CD4-positive, CD25-positive, alpha-beta regulatory T cell (primary cell): ENCODE measurements around the gene MLST8. TPM values are rescaled to one million over a fixed set of nuclear protein-coding genes. Genes with fewer than 3 reads are reported as not detected.

ENCODE experiments used
- ATAC-seq, 2 donors: fragments of 150-1000 bp; cut with Tn5 transposase; one replicate each; pipeline ENCODE4 v1.10.0; 2021; ENCODE audit warnings: low read depth in 2 of 2, moderate number of reproducible peaks in 2 of 2, moderate library complexity in 1 of 2
- DNase-seq, 3 donors: peaks; one replicate each; pipeline versions ENCODE4 v3.0.0 to v3.0.0-alpha.2; 2012 to 2022; ENCODE audit warnings: mixed read lengths in 1 of 3
- H3K27ac ChIP-seq: one replicate; pipeline ENCODE4 v1.7.0; 2013; ENCODE audit warnings: mild to moderate bottlenecking, low read length; ENCODE audit not compliant: insufficient read depth, poor library complexity, severe bottlenecking
- H3K27me3 ChIP-seq: one replicate; pipeline ENCODE4 v1.7.0; 2013; ENCODE audit warnings: low read length; ENCODE audit not compliant: control insufficient read depth, insufficient read depth
- H3K36me3 ChIP-seq: one replicate; pipeline ENCODE4 v1.7.0; 2013; ENCODE audit warnings: mild to moderate bottlenecking, low read length, moderate library complexity; ENCODE audit not compliant: control insufficient read depth, insufficient read depth
- H3K4me1 ChIP-seq: 2 replicates; pipeline ENCODE4 v1.7.0; 2013; ENCODE audit warnings: mild to moderate bottlenecking, low read length; ENCODE audit not compliant: insufficient read depth, control insufficient read depth, poor library complexity, severe bottlenecking
- H3K4me3 ChIP-seq: one replicate; pipeline ENCODE4 v1.7.0; 2013; ENCODE audit warnings: low read depth, mild to moderate bottlenecking, low read length, moderate library complexity
- H3K9me3 ChIP-seq, 2 experiments: 1 replicate in 1 of 2; 2 replicates in 1 of 2; pipeline ENCODE4 v1.7.0; 2013; ENCODE audit warnings: low read length in 2 of 2, mild to moderate bottlenecking in 1 of 2, moderate library complexity in 1 of 2; ENCODE audit not compliant: control insufficient read depth in 2 of 2
- H3K27ac Mint-ChIP-seq, 3 donors: one replicate each; pipeline ENCODE4 v1.8.0; 2020 to 2022; ENCODE audit warnings: mild to moderate bottlenecking in 3 of 3, mixed read lengths in 3 of 3, moderate library complexity in 2 of 3
- H3K27me3 Mint-ChIP-seq: one replicate; pipeline ENCODE4 v1.8.0; 2022; ENCODE audit warnings: mild to moderate bottlenecking, mixed read lengths
- H3K36me3 Mint-ChIP-seq: one replicate; pipeline ENCODE4 v1.8.0; 2020; ENCODE audit warnings: mixed read lengths
- H3K4me1 Mint-ChIP-seq, 4 donors: one replicate each; pipeline ENCODE4 v1.8.0; 2020 to 2022; ENCODE audit warnings: mixed read lengths in 4 of 4, mild to moderate bottlenecking in 1 of 4
- H3K4me3 Mint-ChIP-seq, 4 donors: one replicate each; pipeline ENCODE4 v1.8.0; 2020 to 2022; ENCODE audit warnings: mild to moderate bottlenecking in 4 of 4, mixed read lengths in 4 of 4, moderate library complexity in 3 of 4
- H3K9me3 Mint-ChIP-seq, 7 donors: one replicate each; pipeline ENCODE4 v1.8.0; 2020 to 2022; ENCODE audit warnings: mixed read lengths in 7 of 7, mild to moderate bottlenecking in 3 of 7, moderate library complexity in 2 of 7
- polyA plus RNA-seq, 4 donors: library from polyadenylated mRNA; unstranded; fragments of 300-500 nt; fragmentation: Illumina TruSeq; gene quantifications; one replicate each; pipeline ENCODE4 v1.2.3, GENCODE V29; 2021
- total RNA-seq: library from RNA; stranded (reverse); gene quantifications from one replicate; pipeline ENCODE4 v1.2.3, GENCODE V29; 2022

MLST8 gene
- total and polyA plus RNA-seq, 5 donors from 2014 or later = 20.9 to 31.1 (median 23.5) TPM

DNA sequence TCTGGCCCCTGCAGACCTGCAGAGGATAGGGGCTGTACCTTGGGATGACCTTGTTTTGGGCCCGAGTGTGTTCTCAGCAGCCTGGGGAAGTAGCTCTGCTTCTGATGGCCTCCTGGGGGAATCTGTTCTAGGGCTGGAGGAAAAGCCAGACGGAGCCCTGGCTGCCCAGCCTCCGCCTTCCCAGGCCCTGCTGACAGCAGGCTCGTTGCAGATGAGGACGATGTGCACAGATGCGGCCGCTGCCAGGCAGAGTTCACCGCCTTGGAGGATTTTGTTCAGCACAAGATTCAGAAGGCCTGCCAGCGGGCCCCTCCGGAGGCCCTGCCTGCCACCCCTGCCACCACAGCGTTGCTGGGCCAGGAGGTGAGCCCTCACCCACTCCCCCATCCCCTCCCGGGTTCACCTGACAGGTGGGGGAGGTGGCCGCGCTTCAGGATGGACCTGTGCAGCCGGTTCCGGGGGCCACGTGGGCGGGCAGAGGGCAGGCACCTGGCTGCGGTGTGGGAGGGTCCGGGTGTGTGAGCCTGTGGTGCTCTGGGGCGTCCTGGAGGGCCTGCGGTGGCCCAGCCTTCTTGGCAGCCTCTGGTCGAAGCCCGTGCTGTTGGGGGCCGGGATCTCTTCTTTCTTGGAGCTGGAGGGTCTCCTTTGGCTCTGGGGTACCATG is 23.0 kb downstream of the MLST8 start:
- Histone ChIP-seq H3K9me3 (no peaks in the 10 kb centered on the region), H3K36me3 (peaks cover 51% of the 10 kb centered on the region), H3K27me3 (no peaks in the 10 kb centered on the region), H3K4me3 (no peak overlapping the region), H3K4me1 (peaks cover 19% of the 10 kb centered on the region), H3K27ac (no peak overlapping the region)
- Mint-ChIP-seq H3K9me3 (peaks cover 0 to 2% (median 0%) of the 10 kb centered on the region in 7 donors), H3K27me3 (no peaks in the 10 kb centered on the region), H3K4me3 (no peak overlapping the region), H3K27ac (no peak overlapping the region), H3K36me3 (peaks cover 8% of the 10 kb centered on the region), H3K4me1 (peaks cover 0 to 31% (median 7%) of the 10 kb centered on the region in 4 donors)
- no peak for ATAC-seq
- DNase-seq = no peak

GRCh38 chr16:2229091-2229490 is 23.8 kb downstream of the MLST8 start:
- Mint-ChIP-seq H3K27me3 (no peaks in the 10 kb centered on the region), H3K36me3 (peaks cover 8% of the 10 kb centered on the region), H3K4me1 (peaks cover 0 to 28% (median 7%) of the 10 kb centered on the region in 4 donors), H3K27ac (no peak overlapping the region), H3K9me3 (peaks cover 0 to 2% (median 0%) of the 10 kb centered on the region in 7 donors), H3K4me3 (no peak overlapping the region)
- DNase-seq = no peak
- no peak for ATAC-seq
- Histone ChIP-seq H3K27ac (no peak overlapping the region), H3K36me3 (peaks cover 54% of the 10 kb centered on the region), H3K4me1 (peaks cover 16% of the 10 kb centered on the region), H3K4me3 (no peak overlapping the region), H3K27me3 (no peaks in the 10 kb centered on the region), H3K9me3 (no peaks in the 10 kb centered on the region)

GRCh38 chr16:2229632-2230250 is 24.5 kb downstream of the MLST8 start:
- Histone ChIP-seq H3K4me3 (no peak overlapping the region), H3K36me3 (peaks cover 55% of the 10 kb centered on the region), H3K4me1 (peaks cover 9% of the 10 kb centered on the region), H3K27me3 (no peaks in the 10 kb centered on the region), H3K27ac (no peak overlapping the region), H3K9me3 (no peaks in the 10 kb centered on the region)
- Mint-ChIP-seq H3K27ac (no peak overlapping the region), H3K4me3 (no peak overlapping the region), H3K27me3 (no peaks in the 10 kb centered on the region), H3K4me1 (peaks cover 0 to 22% (median 5%) of the 10 kb centered on the region in 4 donors), H3K36me3 (peaks cover 8% of the 10 kb centered on the region), H3K9me3 (peaks cover 0 to 2% (median 0%) of the 10 kb centered on the region in 7 donors)
- DNase-seq (no peak), ATAC-seq (no peak)

DNA sequence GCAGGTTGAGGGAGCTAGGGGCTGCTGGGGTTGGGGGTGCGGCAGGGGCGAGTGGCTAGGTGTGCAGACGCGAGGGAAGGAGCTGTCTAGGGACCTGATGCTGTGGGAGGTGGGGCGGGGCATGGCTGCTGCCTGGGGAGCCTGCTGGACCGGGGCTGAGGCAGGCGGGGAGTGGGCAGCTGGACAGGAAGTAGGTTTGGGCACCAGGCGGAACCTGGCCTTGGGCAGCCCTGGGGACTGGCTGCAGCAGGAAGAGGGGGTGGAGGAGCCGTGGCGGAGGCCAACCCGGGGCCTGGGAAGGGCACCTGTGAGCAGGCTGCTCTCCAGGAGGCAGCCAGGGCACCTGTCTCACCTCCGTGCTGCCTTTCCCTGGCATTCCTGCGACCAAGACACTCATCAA is 25.1 kb downstream of the MLST8 start:
- H3K4me3 Mint-ChIP-seq = no peak overlapping the region

DNA sequence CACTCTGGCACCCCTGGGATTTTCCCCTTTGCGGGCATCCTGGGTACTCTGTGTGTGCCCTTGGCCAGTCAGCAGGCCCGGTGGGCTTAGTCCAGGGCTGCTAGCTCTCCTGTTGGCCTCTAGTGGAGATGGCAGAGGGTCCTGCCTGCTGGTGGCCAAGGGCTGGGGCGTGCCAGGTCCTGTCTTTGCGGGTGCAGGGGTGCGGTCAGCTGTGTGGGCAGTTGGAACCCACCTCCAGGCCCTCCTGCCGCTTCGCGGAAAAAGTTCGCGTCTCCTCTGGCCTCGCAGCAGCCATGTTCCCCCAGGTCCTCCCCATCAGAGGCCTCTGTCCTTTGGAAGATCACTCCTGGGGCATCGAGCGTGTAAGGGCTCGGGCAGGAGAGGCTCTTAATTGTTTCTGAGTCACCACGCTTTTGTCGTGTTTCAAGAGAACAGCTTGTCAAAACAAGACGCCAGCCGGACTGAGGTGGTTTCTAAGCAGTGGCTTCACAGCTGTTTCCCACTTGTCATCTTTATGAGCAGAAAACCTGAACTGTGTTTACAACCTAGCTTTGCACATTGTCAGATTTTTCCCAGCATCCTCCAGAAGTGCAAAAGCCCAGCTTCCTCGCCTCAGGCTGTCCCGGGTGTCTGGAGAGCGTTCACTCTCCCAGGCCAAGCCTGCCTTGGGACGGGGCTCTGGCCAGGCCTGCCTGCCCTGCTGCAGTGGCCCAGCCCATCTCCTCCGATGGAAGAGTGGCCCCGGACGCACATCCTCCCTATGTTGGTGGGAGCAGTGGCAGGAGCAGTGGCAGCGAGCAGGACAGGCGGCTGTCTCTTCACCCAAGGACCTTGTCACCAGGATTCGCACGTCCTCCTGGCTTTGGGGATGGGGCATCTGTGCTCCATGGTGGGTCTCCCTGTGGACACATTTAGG is 26.0 kb downstream of the MLST8 start:
- H3K9me3 Mint-ChIP-seq = peaks cover 0 to 2% (median 0%) of the 10 kb centered on the region in 7 donors
- H3K36me3 Mint-ChIP-seq = peaks cover 8% of the 10 kb centered on the region
- H3K4me1 ChIP-seq = peaks cover 2% of the 10 kb centered on the region
- H3K27me3 Mint-ChIP-seq = peaks cover 5% of the 10 kb centered on the region
- ATAC-seq (no peak), DNase-seq (no peak)
- H3K4me1 Mint-ChIP-seq = peaks cover 0 to 12% (median 1%) of the 10 kb centered on the region in 4 donors
- no peaks in the 10 kb centered on the region for H3K9me3 ChIP-seq
- no peak overlapping the region for H3K4me3 Mint-ChIP-seq
- no peak overlapping the region for H3K4me3 ChIP-seq
- H3K36me3 ChIP-seq = peaks cover 61% of the 10 kb centered on the region
- H3K27ac Mint-ChIP-seq = no peak overlapping the region
- H3K27me3 ChIP-seq = no peaks in the 10 kb centered on the region
- H3K27ac ChIP-seq = no peak overlapping the region

More for the DNA sequence above, 25.1 kb downstream of the MLST8 start:
- Mint-ChIP-seq H3K27me3 (peaks cover 2% of the 10 kb centered on the region), H3K36me3 (peaks cover 8% of the 10 kb centered on the region), H3K9me3 (peaks cover 0 to 2% (median 0%) of the 10 kb centered on the region in 7 donors), H3K4me1 (peaks cover 0 to 16% (median 3%) of the 10 kb centered on the region in 4 donors), H3K27ac (no peak overlapping the region)
- H3K27me3 ChIP-seq = no peaks in the 10 kb centered on the region
- no peak for ATAC-seq
- peaks cover 60% of the 10 kb centered on the region for H3K36me3 ChIP-seq
- DNase-seq = no peak
- peaks cover 5% of the 10 kb centered on the region for H3K4me1 ChIP-seq
- H3K4me3 ChIP-seq = no peak overlapping the region
- no peak overlapping the region for H3K27ac ChIP-seq
- no peaks in the 10 kb centered on the region for H3K9me3 ChIP-seq

DNA sequence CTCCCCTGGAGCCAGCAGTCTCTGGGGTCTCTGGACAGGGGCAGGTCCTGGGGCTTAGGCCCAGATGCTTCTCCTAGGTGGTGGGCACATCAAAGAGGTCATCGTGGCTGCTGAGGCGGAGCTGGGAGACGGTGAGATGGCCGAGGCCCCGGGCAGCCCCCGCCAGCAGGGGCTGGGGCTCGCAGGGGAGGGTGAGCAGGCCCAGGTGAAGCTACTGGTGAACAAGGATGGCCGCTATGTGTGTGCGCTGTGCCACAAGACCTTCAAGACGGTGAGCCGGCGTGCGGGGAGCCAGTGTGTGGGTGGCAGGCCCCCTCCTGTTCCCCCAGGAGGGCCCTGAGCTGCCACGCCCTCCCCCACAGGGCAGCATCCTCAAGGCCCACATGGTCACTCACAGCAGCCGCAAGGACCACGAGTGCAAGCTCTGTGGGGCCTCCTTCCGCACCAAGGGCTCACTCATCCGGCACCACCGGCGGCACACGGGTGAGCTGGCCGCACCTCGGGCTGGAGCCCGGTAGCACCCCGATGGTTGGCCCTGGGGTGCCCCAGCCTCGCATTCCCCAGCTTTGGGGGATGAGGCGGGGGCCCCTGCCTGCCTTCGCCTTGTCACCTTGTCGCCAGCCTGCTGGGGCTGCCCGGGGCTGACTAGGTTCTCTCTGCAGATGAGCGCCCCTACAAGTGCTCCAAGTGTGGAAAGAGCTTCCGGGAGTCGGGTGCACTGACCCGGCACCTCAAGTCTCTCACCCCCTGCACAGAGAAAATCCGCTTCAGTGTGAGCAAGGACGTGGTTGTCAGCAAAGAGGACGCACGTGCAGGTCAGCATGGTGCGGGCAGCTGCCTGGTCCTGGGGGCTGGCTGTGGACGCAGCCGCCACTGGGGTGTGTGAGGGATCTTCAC is 27.1 kb downstream of the MLST8 start:
- Mint-ChIP-seq H3K4me1 (peaks cover 0 to 4% (median under 1%) of the 10 kb centered on the region in 4 donors), H3K9me3 (no peaks in the 10 kb centered on the region), H3K36me3 (peaks cover 4% of the 10 kb centered on the region), H3K27me3 (peaks cover 5% of the 10 kb centered on the region), H3K4me3 (no peak overlapping the region), H3K27ac (no peak overlapping the region)
- H3K36me3 ChIP-seq = peaks cover 53% of the 10 kb centered on the region
- no peak overlapping the region for H3K27ac ChIP-seq
- DNase-seq (no peak), ATAC-seq (no peak)
- no peaks in the 10 kb centered on the region for H3K9me3 ChIP-seq
- H3K27me3 ChIP-seq = no peaks in the 10 kb centered on the region
- peaks cover 9% of the 10 kb centered on the region for H3K4me1 ChIP-seq
- no peak overlapping the region for H3K4me3 ChIP-seq
